GM18499 (cell line): ENCODE measurements around the gene LCP2.

Experiments used
- ATAC-seq: cut with Tn5 transposase; IDR thresholded peaks from one replicate; pipeline ENCODE4 v1.9.1; 2021; ENCODE audit warnings: moderate number of reproducible peaks; ENCODE audit not compliant: insufficient read depth, unreplicated experiment

LCP2 gene

GRCh38 chr5:170225326-170226128 is 72.0 kb downstream of the LCP2 start:
- ATAC-seq, result no peak

GRCh38 chr5:170223906-170224305 is 73.7 kb downstream of the LCP2 start:
- no peak for ATAC-seq

GRCh38 chr5:170223360-170223759 is 74.2 kb downstream of the LCP2 start:
- no peak for ATAC-seq

- ATAC-seq, result no peak
Measured at GRCh38 chr5:170221327-170221741, 76.2 kb downstream of the LCP2 start.

GRCh38 chr5:170220191-170220590 is 77.4 kb downstream of the LCP2 start:
- ATAC-seq, result no peak

GRCh38 chr5:170219615-170220014 is 78.0 kb downstream of the LCP2 start:
- ATAC-seq, result no peak

- ATAC-seq, result no peak
Measured at GRCh38 chr5:170218726-170219125, 78.9 kb downstream of the LCP2 start.

GRCh38 chr5:170217831-170218230 is 79.7 kb downstream of the LCP2 start:
- no peak for ATAC-seq

- no peak for ATAC-seq
Measured at GRCh38 chr5:170216257-170216864, 81.2 kb downstream of the LCP2 start.

GRCh38 chr5:170211575-170212334 is 85.8 kb downstream of the LCP2 start:
- no peak for ATAC-seq

- no peak for ATAC-seq
Measured at GRCh38 chr5:170206958-170207357, 90.6 kb downstream of the LCP2 start.

- ATAC-seq, result no peak
Measured at GRCh38 chr5:170206216-170206615, 91.4 kb downstream of the LCP2 start.

- ATAC-seq, result no peak
Measured at GRCh38 chr5:170204202-170204601, 93.4 kb downstream of the LCP2 start.

- ATAC-seq, result no peak
Measured at GRCh38 chr5:170202117-170202516, 95.5 kb downstream of the LCP2 start.

- ATAC-seq, result no peak
Measured at GRCh38 chr5:170201311-170201710, 96.3 kb downstream of the LCP2 start.

- ATAC-seq, result no peak
Measured at GRCh38 chr5:170200876-170201275, 96.7 kb downstream of the LCP2 start.
